ENCODE data around the gene UNC13C.

- TF ChIP-seq POLR2A (IDR thresholded peaks at IDR 0.05; ENCODE audit: low read depth, low read length) (no peak), POLR2AphosphoS5 (IDR thresholded peaks at IDR 0.05; ENCODE audit: low read depth, low read length) (no peak), TAF1 (IDR thresholded peaks at IDR 0.05; ENCODE audit: borderline replicate concordance, low read depth, low read length) (no peak)
Measured at GRCh38 chr15:54250326-54250725, 272.1 kb downstream of the UNC13C start.

All from GM12892 (cell line).